Dendritic cell treated with granulocyte-macrophage colony-stimulating factor and Interleukin-4, amounts not matched to agents 40 ng/mL and 50 ng/mL, for 4 days (primary cell): Measurements from ENCODE around the gene SIK3.

ENCODE experiments used
- H3K27ac Mint-ChIP-seq: one replicate; pipeline ENCODE4 v1.8.0; 2022; ENCODE audit warnings: mild to moderate bottlenecking, mixed read lengths
- H3K27me3 Mint-ChIP-seq: one replicate; pipeline ENCODE4 v1.8.0; 2022; ENCODE audit warnings: mild to moderate bottlenecking, mixed read lengths
- H3K36me3 Mint-ChIP-seq: one replicate; pipeline ENCODE4 v1.8.0; 2022; ENCODE audit warnings: low read depth, mixed read lengths
- H3K4me1 Mint-ChIP-seq: one replicate; pipeline ENCODE4 v1.8.0; 2022; ENCODE audit warnings: low read depth, mixed read lengths
- H3K4me3 Mint-ChIP-seq: one replicate; pipeline ENCODE4 v1.8.0; 2022; ENCODE audit warnings: mild to moderate bottlenecking, moderate library complexity, mixed read lengths
- H3K9me3 Mint-ChIP-seq: one replicate; pipeline ENCODE4 v1.8.0; 2022; ENCODE audit warnings: mixed read lengths
- intact Hi-C: fragments of 100-400 bp; cut with micrococcal nuclease; formaldehyde crosslinking; loops from one replicate; pipeline ENCODE4 v1.15.0; 2022

SIK3 gene

DNA sequence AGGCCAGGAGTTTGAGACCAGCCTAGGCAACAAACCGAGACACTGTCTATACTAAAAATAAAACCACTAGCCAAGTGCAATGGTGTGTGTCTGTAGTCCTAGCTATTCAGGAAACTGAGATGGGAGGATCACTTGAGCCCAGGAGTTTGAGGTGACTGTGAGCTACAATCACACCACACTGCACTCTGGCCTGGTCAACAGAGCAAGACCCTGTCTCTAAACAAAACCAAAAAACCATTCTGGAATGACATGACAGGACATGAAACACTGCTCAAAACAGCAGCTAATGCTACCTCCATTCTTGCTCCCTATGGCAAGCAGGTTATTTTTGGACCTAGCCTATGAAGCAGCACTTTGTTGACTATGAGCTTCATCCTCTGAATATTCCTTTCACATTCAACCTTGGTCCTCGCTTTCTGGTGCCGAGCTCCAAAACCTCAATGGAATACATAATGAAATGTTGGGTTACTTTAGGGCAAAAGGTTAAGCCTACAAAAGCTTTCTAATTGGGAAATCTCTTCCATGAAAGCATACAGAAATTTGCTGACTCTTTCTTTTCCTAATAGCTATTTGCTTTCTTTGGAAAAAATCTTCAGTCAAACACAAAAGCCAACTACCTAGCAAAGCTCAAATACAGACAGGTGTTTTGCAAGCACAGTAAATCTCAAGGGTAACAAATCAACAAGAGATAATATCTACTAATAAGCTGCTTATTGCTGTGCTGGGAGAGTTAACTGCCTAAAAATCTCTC, 21.1 kb downstream of the SIK3 start:
- Mint-ChIP-seq H3K27ac (no peak overlapping the region), H3K9me3 (no peaks in the 10 kb centered on the region), H3K27me3 (no peaks in the 10 kb centered on the region), H3K36me3 (no peaks in the 10 kb centered on the region), H3K4me1 (peaks cover 34% of the 10 kb centered on the region), H3K4me3 (no peak overlapping the region)
- intact Hi-C loops, result no loop called here

GRCh38 chr11:117075186-117075585, 23.0 kb downstream of the SIK3 start:
- Mint-ChIP-seq H3K4me1 (peaks cover 27% of the 10 kb centered on the region), H3K27me3 (no peaks in the 10 kb centered on the region), H3K9me3 (no peaks in the 10 kb centered on the region), H3K36me3 (no peaks in the 10 kb centered on the region), H3K27ac (no peak overlapping the region), H3K4me3 (no peak overlapping the region)
- intact Hi-C loops, result no loop called here

GRCh38 chr11:117074119-117074518, 24.1 kb downstream of the SIK3 start:
- intact Hi-C loops, result no loop called here
- no peaks in the 10 kb centered on the region for H3K36me3 Mint-ChIP-seq
- H3K27me3 Mint-ChIP-seq, result no peaks in the 10 kb centered on the region
- peak overlapping the region; percentile 43 for H3K27ac Mint-ChIP-seq
- H3K4me3 Mint-ChIP-seq, result no peak overlapping the region
- H3K9me3 Mint-ChIP-seq, result no peaks in the 10 kb centered on the region
- peaks cover 35% of the 10 kb centered on the region for H3K4me1 Mint-ChIP-seq

DNA sequence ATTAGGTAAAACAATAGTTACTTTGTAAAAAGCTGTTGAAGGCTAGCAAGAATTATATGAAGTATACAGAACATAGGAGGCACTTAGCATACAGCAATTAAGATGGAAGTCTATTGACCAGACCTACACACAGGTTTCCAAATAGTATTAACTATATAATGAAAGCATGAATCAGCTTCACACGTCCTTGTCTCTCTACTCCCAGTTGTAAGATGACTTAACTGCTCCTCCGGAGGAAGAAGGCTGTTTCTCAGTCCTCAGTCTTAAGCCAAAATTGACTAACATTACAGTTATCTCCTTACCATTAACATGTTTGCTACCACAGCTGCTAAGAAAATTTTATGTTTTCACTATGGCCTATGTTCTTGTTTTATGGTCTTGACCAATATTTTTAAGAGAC, 24.7 kb downstream of the SIK3 start:
- no peaks in the 10 kb centered on the region for H3K9me3 Mint-ChIP-seq
- H3K36me3 Mint-ChIP-seq, result no peaks in the 10 kb centered on the region
- no peaks in the 10 kb centered on the region for H3K27me3 Mint-ChIP-seq
- peak overlapping the region; percentile 43 for H3K27ac Mint-ChIP-seq
- H3K4me3 Mint-ChIP-seq, result no peak overlapping the region
- intact Hi-C loops, result no loop called here
- peaks cover 40% of the 10 kb centered on the region for H3K4me1 Mint-ChIP-seq

GRCh38 chr11:117072517-117073461, 25.4 kb downstream of the SIK3 start:
- intact Hi-C loops, result no loop called here
- Mint-ChIP-seq H3K4me1 (peaks cover 40% of the 10 kb centered on the region), H3K4me3 (no peak overlapping the region), H3K36me3 (no peaks in the 10 kb centered on the region), H3K27me3 (no peaks in the 10 kb centered on the region), H3K9me3 (no peaks in the 10 kb centered on the region), H3K27ac (no peak overlapping the region)

DNA sequence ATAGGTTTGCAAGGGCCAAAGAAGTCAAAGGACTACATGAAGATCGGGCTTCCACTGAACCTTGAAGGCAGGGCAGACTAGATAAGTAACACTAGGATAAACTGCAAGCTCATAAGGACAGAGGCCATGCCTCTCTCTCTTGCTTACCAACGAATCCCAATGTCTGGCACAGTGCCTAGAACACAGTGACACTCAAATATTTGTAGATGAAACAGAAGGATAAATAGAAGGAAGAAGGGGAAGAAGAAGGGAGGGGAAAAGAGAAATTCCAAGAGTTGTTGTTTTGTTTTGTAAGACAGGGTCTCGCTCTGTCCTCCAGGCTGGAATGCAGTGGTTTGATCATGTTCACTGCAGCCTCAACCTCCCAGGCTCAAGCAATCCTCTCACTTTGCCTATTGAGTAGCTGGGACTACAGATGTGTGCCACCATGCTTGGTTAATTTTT, 26.9 kb downstream of the SIK3 start:
- Mint-ChIP-seq H3K4me1 (peaks cover 43% of the 10 kb centered on the region), H3K27me3 (no peaks in the 10 kb centered on the region), H3K27ac (no peak overlapping the region), H3K36me3 (peaks cover under 1% of the 10 kb centered on the region), H3K4me3 (no peak overlapping the region), H3K9me3 (no peaks in the 10 kb centered on the region)
- intact Hi-C loops, result no loop called here

DNA sequence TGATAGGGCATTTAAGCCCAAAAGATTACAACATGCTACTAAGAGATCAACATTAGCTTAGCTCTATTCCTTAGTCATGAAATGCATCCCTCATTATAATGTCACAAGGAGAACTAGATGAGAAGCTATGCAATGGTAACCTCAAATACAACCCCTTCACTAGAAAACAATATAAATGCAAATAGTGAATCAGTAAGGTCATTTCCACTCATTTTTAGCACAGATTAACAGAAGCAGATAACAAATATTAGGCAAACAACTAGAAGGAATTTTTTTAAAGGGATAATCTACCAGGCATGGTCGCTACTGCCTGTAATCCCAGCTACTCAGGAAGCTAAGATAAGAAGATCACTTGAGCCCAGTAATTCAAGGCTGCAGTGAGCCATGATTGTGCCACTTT, 28.2 kb downstream of the SIK3 start:
- Mint-ChIP-seq H3K4me1 (peaks cover 43% of the 10 kb centered on the region), H3K9me3 (no peaks in the 10 kb centered on the region), H3K4me3 (no peak overlapping the region), H3K27me3 (no peaks in the 10 kb centered on the region), H3K36me3 (peaks cover 6% of the 10 kb centered on the region), H3K27ac (no peak overlapping the region)
- intact Hi-C loops, result no loop called here

DNA sequence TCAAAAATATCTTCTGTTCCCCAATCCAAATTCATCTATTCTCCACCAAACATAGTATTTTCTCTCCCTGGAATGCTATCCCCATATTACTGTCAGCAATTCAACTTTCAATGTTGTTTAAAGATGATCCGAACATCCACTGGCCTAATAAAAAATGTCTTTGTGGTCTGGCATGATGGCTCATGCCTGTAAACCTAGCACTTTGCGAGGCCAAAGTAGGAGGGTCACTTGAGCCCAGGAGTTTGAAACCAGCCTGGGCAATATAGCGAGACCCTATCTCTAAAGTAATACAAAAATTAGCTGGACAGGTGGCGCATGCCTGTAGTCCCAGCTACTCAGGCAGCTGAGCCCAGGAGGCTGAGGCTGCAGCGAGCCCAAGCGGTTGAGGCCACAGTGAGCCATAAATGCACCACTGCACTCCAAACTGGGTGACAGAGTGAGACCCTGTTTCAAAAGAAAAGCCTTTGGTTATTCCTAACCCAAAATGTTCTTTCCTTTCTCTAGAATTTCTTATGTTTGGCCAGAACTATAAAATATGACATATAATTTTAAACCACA, 29.8 kb downstream of the SIK3 start:
- intact Hi-C loops, result no loop called here
- Mint-ChIP-seq H3K9me3 (no peaks in the 10 kb centered on the region), H3K4me3 (no peak overlapping the region), H3K36me3 (peaks cover 6% of the 10 kb centered on the region), H3K4me1 (peaks cover 41% of the 10 kb centered on the region), H3K27ac (no peak overlapping the region), H3K27me3 (no peaks in the 10 kb centered on the region)

- Mint-ChIP-seq H3K4me3 (no peak overlapping the region), H3K36me3 (peaks cover 6% of the 10 kb centered on the region), H3K9me3 (no peaks in the 10 kb centered on the region), H3K4me1 (peaks cover 43% of the 10 kb centered on the region), H3K27me3 (no peaks in the 10 kb centered on the region), H3K27ac (no peak overlapping the region)
- intact Hi-C loops, result no loop called here
These were observed 31.3 kb downstream of the SIK3 start for GRCh38 chr11:117066959-117067358.

- H3K4me3 Mint-ChIP-seq, result no peak overlapping the region
- H3K4me1 Mint-ChIP-seq, result peaks cover 27% of the 10 kb centered on the region
These were observed 34.0 kb downstream of the SIK3 start for GRCh38 chr11:117064275-117064674.

GRCh38 chr11:117062498-117062897, 35.7 kb downstream of the SIK3 start:
- H3K4me1 Mint-ChIP-seq, result peaks cover 38% of the 10 kb centered on the region
- H3K27ac Mint-ChIP-seq, result no peak overlapping the region
- peaks cover 6% of the 10 kb centered on the region for H3K36me3 Mint-ChIP-seq
- H3K9me3 Mint-ChIP-seq, result no peaks in the 10 kb centered on the region
- H3K4me3 Mint-ChIP-seq, result no peak overlapping the region
- no peaks in the 10 kb centered on the region for H3K27me3 Mint-ChIP-seq
- intact Hi-C loops, result no loop called here

More at GRCh38 chr11:117064275-117064674, 34.0 kb downstream of the SIK3 start:
- intact Hi-C loops, result no loop called here
- H3K36me3 Mint-ChIP-seq, result peaks cover 6% of the 10 kb centered on the region
- H3K27me3 Mint-ChIP-seq, result no peaks in the 10 kb centered on the region
- H3K27ac Mint-ChIP-seq, result peak overlapping the region; percentile 34
- H3K9me3 Mint-ChIP-seq, result no peaks in the 10 kb centered on the region

GRCh38 chr11:117061256-117061655, 37.0 kb downstream of the SIK3 start:
- H3K4me1 Mint-ChIP-seq, result peaks cover 39% of the 10 kb centered on the region
- no peaks in the 10 kb centered on the region for H3K9me3 Mint-ChIP-seq
- intact Hi-C loops, result no loop called here
- H3K27ac Mint-ChIP-seq, result no peak overlapping the region
- no peak overlapping the region for H3K4me3 Mint-ChIP-seq
- H3K27me3 Mint-ChIP-seq, result no peaks in the 10 kb centered on the region
- H3K36me3 Mint-ChIP-seq, result peaks cover 4% of the 10 kb centered on the region

- Mint-ChIP-seq H3K4me1 (peaks cover 35% of the 10 kb centered on the region), H3K9me3 (no peaks in the 10 kb centered on the region), H3K4me3 (no peak overlapping the region), H3K36me3 (no peaks in the 10 kb centered on the region), H3K27me3 (no peaks in the 10 kb centered on the region), H3K27ac (no peak overlapping the region)
- intact Hi-C loops, result no loop called here
These were observed 38.5 kb downstream of the SIK3 start for GRCh38 chr11:117059611-117060148.

DNA sequence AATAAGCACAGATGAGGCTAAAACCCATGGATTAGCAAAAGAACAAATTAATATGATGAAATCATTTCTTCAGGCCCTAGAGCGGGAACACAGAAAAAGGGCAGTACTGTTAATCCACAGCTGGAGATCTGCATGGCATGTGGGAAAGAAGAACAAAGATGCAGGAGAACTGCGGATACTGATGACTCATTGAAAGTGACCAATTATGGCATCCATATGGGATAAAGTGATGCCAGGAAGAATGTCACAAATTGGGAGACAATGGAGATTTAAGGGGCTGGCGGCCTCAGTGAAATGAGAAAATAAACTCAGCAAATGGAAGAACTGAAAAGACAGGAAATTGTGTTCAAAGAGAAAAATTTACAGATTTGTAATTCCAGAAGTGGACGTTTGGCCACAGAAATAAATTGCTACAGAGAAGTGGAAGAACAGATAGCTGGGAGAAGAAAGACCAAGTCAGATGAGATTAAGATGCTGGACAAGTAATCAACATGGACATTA, 39.4 kb downstream of the SIK3 start:
- Mint-ChIP-seq H3K27me3 (no peaks in the 10 kb centered on the region), H3K9me3 (no peaks in the 10 kb centered on the region), H3K4me1 (peaks cover 33% of the 10 kb centered on the region), H3K27ac (peak overlapping the region; percentile 24), H3K36me3 (no peaks in the 10 kb centered on the region), H3K4me3 (no peak overlapping the region)
- intact Hi-C loops, result no loop called here
